GM18520 (cell line): ENCODE data around the gene FRMD4A.

ENCODE experiments used
- ATAC-seq: cut with Tn5 transposase; IDR thresholded peaks from one replicate; pipeline ENCODE4 v1.9.1; 2021; ENCODE audit not compliant: unreplicated experiment

The FRMD4A gene

DNA sequence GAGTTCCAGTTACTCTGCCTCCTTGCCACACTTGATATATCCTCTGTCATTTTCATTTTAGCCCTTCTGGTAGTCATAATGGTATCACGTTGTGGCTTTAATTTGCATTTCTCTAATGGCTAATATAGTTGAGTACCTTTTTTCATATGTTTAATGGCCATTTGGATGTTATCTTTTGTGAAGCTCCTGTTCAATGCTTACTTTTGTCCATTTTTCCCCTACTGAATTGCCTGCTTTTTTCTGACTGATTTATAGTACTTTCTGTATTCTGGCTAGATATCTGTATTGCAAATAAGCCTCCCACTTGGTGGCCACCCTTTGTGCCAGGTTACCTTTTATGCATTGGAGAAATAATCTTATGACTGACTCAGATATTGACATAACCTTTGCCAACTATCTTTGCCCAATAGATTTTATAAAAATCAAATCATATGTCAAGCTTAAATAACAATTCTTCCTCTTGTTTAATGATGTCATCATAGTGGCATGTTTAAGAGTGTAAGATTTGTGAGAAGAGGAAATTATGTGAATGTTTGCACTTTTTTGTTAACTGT is 693.3 kb downstream of the FRMD4A start:
- ATAC-seq: peak; percentile 79

DNA sequence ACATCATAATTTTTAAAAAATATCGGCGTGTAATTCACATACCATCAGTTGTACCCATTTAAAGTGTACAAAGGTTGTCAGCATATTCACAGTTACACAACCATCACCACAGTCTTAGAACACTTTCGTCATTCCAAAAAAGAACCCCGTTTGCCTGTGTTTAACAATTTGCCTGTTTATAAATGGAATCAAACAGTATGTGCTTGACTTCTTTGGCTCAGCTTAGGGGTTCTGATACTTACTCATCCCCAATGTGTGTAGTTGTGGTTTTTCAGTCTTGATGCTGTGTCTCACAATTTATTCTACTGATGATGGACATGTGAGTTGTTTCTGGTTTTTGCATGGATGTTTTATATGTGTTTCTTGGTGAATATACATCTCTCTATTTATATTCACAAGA is 693.9 kb downstream of the FRMD4A start:
- ATAC-seq: no peak

DNA sequence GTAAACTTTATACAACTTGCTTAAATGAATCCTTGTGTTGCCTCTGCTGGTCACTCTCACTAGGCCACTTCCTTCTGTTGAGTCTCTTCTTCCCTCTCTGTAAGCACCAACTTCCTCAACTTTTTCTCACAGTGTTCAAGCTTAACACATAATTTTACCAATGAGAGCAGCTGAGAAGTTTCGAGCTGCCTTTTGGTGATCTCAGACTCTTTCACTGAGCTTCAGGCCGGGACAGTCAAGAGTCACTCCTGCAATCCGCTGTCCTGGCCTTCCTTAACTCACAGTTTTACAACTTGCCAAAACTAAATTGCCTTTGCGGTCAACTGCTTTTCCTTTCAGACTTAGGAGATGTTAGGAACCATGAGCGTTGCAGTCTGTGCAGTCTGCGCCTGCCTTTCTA is 696.5 kb downstream of the FRMD4A start:
- no peak for ATAC-seq

- no peak for ATAC-seq
Observed at GRCh38 chr10:13633689-13634088, 697.0 kb downstream of the FRMD4A start.

- ATAC-seq: no peak
Observed at GRCh38 chr10:13632884-13633440, 697.8 kb downstream of the FRMD4A start.

- no peak for ATAC-seq
Observed at GRCh38 chr10:13632440-13632839, 698.3 kb downstream of the FRMD4A start.

DNA sequence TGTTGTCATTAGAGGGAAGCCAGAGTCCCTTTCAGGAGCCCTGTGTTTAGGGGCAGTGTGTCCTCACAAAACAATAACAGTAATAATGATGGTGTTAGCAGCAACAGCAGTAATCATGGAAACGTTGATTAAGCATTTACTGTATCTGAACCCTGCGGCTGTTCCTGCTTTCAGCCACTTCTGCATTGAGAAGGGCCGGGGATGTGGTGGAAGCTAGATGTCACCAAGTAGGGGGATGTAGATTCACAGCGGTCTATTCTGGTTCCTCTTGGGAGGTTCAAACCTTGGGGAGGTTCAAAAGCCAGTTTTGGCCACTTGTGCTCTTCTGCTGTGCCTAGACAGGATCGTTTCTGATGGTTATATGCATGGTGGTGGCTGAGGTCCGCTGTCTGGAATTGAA is 699.1 kb downstream of the FRMD4A start:
- ATAC-seq: no peak

- ATAC-seq: no peak
Observed at GRCh38 chr10:13630231-13630630, 700.5 kb downstream of the FRMD4A start.

DNA sequence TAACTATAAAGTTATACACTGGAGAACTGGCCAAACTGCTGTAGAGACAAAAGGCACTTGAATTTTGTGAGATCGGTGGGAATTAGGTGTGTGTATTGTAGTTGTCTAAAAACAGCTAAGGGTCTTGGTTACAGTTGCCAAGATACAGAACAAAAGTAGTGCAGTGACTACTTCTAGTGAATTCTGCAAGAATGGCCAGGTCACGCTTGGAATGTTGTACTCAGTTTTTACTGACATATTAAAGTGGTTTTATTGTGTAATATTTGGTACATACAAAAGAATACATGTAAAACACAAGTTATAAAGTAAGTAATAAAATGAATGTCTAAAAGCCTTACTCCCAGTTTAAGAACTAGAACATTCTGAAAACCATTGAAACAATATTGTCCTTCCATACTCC is 701.6 kb downstream of the FRMD4A start:
- no peak for ATAC-seq

GRCh38 chr10:13628661-13629060 is 702.1 kb downstream of the FRMD4A start:
- ATAC-seq: no peak

DNA sequence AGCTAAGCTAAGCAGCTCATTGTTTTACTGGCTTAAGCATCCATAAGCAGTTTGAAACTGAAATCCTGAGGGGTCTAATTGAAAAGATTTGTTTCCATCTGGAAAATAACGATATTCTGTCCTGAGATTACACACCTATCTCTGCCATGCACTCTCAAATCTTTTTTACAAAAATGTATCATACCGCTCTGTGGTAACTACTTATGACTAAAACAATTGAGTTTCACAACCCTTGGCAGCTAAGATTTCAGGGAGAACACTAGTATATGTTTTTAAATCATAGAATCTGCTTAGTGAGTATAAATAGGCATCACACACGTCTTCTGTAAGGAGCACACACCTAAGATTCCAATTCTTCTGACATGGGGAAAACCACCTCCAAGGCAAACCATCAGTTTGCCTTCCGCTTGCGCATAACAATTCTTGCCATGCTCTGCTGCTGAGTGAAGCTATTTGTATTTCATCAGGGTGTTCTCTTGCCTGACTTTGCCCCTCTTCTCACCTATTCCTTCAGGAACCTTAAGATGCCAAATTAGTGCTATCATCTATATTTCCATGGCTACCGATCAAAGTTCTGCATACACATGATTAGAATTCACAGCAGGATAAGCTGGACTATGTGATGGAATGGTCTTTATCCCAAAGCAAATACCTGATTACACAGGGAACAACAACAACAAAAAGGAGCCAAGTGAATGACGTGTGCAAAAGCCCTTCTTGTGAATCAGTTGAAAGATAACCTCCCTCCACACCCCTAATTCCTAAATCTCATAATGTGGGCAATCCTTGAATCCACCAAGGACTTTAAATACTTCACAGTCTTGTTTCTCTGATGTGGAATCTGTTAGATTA is 703.0 kb downstream of the FRMD4A start:
- no peak for ATAC-seq

GRCh38 chr10:13624630-13625029 is 706.1 kb downstream of the FRMD4A start:
- ATAC-seq: no peak

GRCh38 chr10:13621931-13622330 is 708.8 kb downstream of the FRMD4A start:
- no peak for ATAC-seq

DNA sequence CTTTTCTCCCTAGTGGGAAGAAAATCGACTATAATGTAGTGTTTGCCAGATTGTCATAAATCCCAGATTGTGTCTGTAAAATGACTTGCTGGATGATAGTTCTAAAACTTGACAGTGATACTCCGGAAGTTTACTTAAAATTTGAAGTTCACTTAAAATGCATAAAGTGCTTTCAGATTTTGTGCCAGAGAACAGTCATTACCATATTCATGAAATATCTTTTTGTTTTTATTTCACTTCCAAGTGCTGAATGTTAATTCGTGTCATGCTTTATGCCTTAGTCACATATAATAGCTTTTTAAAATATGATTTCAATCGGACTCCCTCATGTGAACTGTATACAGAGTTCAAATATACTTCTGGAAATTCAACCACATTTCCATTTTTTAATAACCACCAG is 713.6 kb downstream of the FRMD4A start:
- no peak for ATAC-seq

DNA sequence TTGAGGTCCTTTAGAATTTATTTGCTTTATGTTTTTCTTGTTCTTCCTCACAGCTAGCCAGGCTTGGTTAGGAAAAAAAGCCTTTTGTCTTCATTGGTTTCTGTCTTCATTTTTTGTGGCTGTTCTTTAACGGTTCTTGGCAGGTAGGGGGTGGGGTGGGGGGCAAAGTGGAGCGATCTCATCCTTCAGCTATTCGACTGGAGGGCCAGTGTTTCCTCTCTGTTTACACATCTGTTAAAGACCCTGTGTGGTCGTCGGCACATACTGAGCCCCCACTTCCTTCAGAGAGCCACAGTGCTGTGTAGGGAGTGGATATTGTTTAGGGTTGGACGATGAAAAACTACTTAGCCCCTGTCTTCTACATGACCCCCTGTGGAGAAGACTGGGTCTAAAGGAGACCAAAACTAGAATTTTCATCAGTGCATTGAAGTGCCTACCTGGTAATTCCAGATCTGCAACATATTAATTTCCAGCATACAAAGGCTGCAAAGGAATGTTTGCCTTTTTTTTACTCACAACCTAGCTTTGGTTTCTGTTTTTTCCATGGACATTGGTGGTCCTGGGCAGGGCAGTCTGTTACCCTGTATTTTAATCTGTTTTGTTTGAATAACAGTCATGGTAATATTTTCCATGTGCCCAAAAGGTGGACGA is 714.9 kb downstream of the FRMD4A start:
- no peak for ATAC-seq

DNA sequence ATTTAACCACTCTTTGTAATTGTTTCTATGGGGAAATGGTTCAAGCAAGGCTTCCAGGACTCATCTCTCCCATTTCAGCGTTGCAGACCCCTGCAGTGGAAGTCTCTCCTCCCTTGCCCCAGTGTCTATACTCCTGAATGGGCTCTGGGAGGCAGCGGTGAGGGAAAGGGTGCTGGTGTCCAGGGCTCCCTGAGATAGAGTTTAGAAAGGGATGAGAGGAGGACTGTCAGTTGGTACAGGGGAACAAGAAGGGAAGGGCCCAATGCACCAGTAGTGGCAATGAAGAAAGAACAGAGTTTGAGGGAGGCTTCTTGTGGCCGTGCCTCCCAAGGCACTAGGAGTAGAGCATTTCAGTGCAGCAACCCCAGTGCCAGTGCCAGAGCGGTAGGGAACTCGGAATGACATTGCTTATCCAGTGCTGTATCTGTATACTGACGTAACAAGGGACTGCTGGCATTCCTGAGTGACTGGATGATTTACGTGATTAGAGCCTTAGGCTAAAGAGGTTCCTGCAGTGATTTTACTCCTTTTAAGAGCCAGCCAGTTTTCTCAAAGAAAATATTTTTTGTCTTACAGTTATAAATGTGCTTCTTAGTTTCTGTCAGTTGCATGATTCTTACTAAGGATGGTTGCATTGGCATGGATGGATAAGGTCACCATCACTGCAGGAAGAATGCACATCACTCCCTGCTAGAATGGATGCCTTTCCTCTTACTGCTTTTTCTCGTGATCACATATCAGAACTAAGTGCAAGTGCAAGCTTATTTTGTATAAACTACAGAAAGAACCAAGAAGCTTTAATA is 716.0 kb downstream of the FRMD4A start:
- no peak for ATAC-seq

- ATAC-seq: no peak
Observed at GRCh38 chr10:13613519-13613918, 717.2 kb downstream of the FRMD4A start.

GRCh38 chr10:13612654-13613373 is 717.9 kb downstream of the FRMD4A start:
- no peak for ATAC-seq

- no peak for ATAC-seq
Observed at GRCh38 chr10:13608246-13608853, 722.4 kb downstream of the FRMD4A start.
